Measurements from ENCODE around the gene HSD17B7. TPM values are rescaled to one million over a fixed set of nuclear protein-coding genes. Genes with fewer than 3 reads are reported as not detected.

HSD17B7 gene
- total and polyA plus RNA-seq, 2 experiments from 2014 or later, result 4.0 to 5.5 TPM

GRCh38 chr1:162753001-162753658, 37.4 kb upstream of the HSD17B7 start:
- H3F3A ChIP-seq (ENCODE audit: insufficient read depth), result peaks cover 44% of the 10 kb centered on the region
- no peak overlapping the region for H3K4me2 ChIP-seq (ENCODE audit: unreplicated experiment)
- no peak for DNase-seq
- in situ Hi-C loops (cut with MboI), result no loop called here
- H4K20me1 ChIP-seq (ENCODE audit: insufficient read depth), result no peaks in the 10 kb centered on the region
- no peaks in the 10 kb centered on the region for H3K27me3 ChIP-seq (replicated peaks; ENCODE audit: insufficient read depth)
- 88 to 100% methylated on average over 1 of the region's 1 CpG for WGBS, 2 experiments (ENCODE audit: low coverage in 1 of 2, low lambda C conversion rate in 2 of 2, missing lambda C conversion rate in 2 of 2)
- TF ChIP-seq EZH2 (IDR thresholded peaks at IDR 0.05; ENCODE audit: insufficient read depth, poor library complexity, severe bottlenecking) (no peak), EZH2phosphoT487 (IDR thresholded peaks at IDR 0.05; ENCODE audit: insufficient read depth, low read depth) (no peak)
- H3K4me3 ChIP-seq, result no peak overlapping the region
- H2AFZ ChIP-seq, result no peak overlapping the region
- peaks cover 2% of the 10 kb centered on the region; the same call in 1 of the 2 replicates for H3K9me2 ChIP-seq (ENCODE audit: insufficient read depth)
- no peak overlapping the region for H3K9ac ChIP-seq
- peaks cover 59% of the 10 kb centered on the region for H3K79me2 ChIP-seq (ENCODE audit: insufficient read depth)
- no peaks in the 10 kb centered on the region for H3K9me3 ChIP-seq (ENCODE audit: low read depth)
- peaks cover 46% of the 10 kb centered on the region for H3K4me1 ChIP-seq (ENCODE audit: insufficient read depth)
- H3K36me3 ChIP-seq (ENCODE audit: low read depth), result peaks cover 25% of the 10 kb centered on the region; the same call in 1 of the 2 replicates
- no peak overlapping the region for H3K27ac ChIP-seq

GRCh38 chr1:162753998-162754585, 36.4 kb upstream of the HSD17B7 start:
- no peak for TF ChIP-seq EZH2 (IDR thresholded peaks at IDR 0.05; ENCODE audit: insufficient read depth, poor library complexity, severe bottlenecking)
- no peak for TF ChIP-seq EZH2phosphoT487 (IDR thresholded peaks at IDR 0.05; ENCODE audit: insufficient read depth, low read depth)
- Histone ChIP-seq H3K9me2 (ENCODE audit: insufficient read depth) (peaks cover 2% of the 10 kb centered on the region; the same call in 1 of the 2 replicates), H3K27me3 (replicated peaks; ENCODE audit: insufficient read depth) (no peaks in the 10 kb centered on the region), H3K4me2 (ENCODE audit: unreplicated experiment) (peak overlapping the region; percentile 16), H2AFZ (no peak overlapping the region), H3K36me3 (ENCODE audit: low read depth) (peaks cover 33% of the 10 kb centered on the region), H3F3A (ENCODE audit: insufficient read depth) (peaks cover 51% of the 10 kb centered on the region), H3K27ac (peak overlapping the region; percentile 28), H4K20me1 (ENCODE audit: insufficient read depth) (no peaks in the 10 kb centered on the region), H3K9me3 (ENCODE audit: low read depth) (no peaks in the 10 kb centered on the region), H3K9ac (no peak overlapping the region), H3K4me3 (no peak overlapping the region), H3K79me2 (ENCODE audit: insufficient read depth) (peaks cover 52% of the 10 kb centered on the region), H3K4me1 (ENCODE audit: insufficient read depth) (peaks cover 54% of the 10 kb centered on the region)
- DNase-seq, result peak; percentile 48
- in situ Hi-C loops (cut with MboI), result no loop called here
- 86 to 90% methylated on average over 1 of the region's 1 CpG for WGBS, 2 experiments (ENCODE audit: low coverage in 1 of 2, low lambda C conversion rate in 2 of 2, missing lambda C conversion rate in 2 of 2)

GRCh38 chr1:162755306-162755705, 35.2 kb upstream of the HSD17B7 start:
- Histone ChIP-seq H3K36me3 (ENCODE audit: low read depth) (peaks cover 44% of the 10 kb centered on the region), H3K27ac (0 out of 2 replicates have a peak overlapping the region, but pooled peaks have one; percentile 63), H2AFZ (no peak overlapping the region), H3F3A (ENCODE audit: insufficient read depth) (peaks cover 51% of the 10 kb centered on the region), H3K27me3 (replicated peaks; ENCODE audit: insufficient read depth) (no peaks in the 10 kb centered on the region), H3K79me2 (ENCODE audit: insufficient read depth) (peaks cover 43% of the 10 kb centered on the region), H3K4me3 (no peak overlapping the region), H3K9me2 (ENCODE audit: insufficient read depth) (no peaks in the 10 kb centered on the region), H3K4me2 (ENCODE audit: unreplicated experiment) (no peak overlapping the region), H3K9ac (no peak overlapping the region), H3K9me3 (ENCODE audit: low read depth) (no peaks in the 10 kb centered on the region), H3K4me1 (ENCODE audit: insufficient read depth) (peaks cover 54% of the 10 kb centered on the region), H4K20me1 (ENCODE audit: insufficient read depth) (no peaks in the 10 kb centered on the region)
- in situ Hi-C loops (cut with MboI), result no loop called here
- DNase-seq, result peak; percentile 61
- no peak for TF ChIP-seq EZH2phosphoT487 (IDR thresholded peaks at IDR 0.05; ENCODE audit: insufficient read depth, low read depth)
- no peak for TF ChIP-seq EZH2 (IDR thresholded peaks at IDR 0.05; ENCODE audit: insufficient read depth, poor library complexity, severe bottlenecking)
- 54 to 66% methylated on average over 3 of the region's 3 CpGs for WGBS, 2 experiments (ENCODE audit: low coverage in 1 of 2, low lambda C conversion rate in 2 of 2, missing lambda C conversion rate in 2 of 2)

- H3K4me1 ChIP-seq (ENCODE audit: insufficient read depth), result peaks cover 54% of the 10 kb centered on the region
Measured at GRCh38 chr1:162756523-162756922, 34.0 kb upstream of the HSD17B7 start.

More at GRCh38 chr1:162756523-162756922, 34.0 kb upstream of the HSD17B7 start:
- peak; percentile 82 for DNase-seq
- Histone ChIP-seq H3F3A (ENCODE audit: insufficient read depth) (peaks cover 51% of the 10 kb centered on the region), H3K9ac (no peak overlapping the region), H3K9me2 (ENCODE audit: insufficient read depth) (no peaks in the 10 kb centered on the region), H3K79me2 (ENCODE audit: insufficient read depth) (peaks cover 41% of the 10 kb centered on the region), H3K27me3 (replicated peaks; ENCODE audit: insufficient read depth) (no peaks in the 10 kb centered on the region), H3K27ac (peak overlapping the region; percentile 63), H3K9me3 (ENCODE audit: low read depth) (no peaks in the 10 kb centered on the region), H3K36me3 (ENCODE audit: low read depth) (peaks cover 53% of the 10 kb centered on the region), H3K4me3 (0 out of 2 replicates have a peak overlapping the region, but pooled peaks have one; percentile 18), H3K4me2 (ENCODE audit: unreplicated experiment) (peak overlapping the region; percentile 16), H4K20me1 (ENCODE audit: insufficient read depth) (no peaks in the 10 kb centered on the region), H2AFZ (no peak overlapping the region)
- WGBS, 2 experiments (ENCODE audit: low coverage in 1 of 2, low lambda C conversion rate in 2 of 2, missing lambda C conversion rate in 2 of 2), result 22% methylated on average over 5 of the region's 5 CpGs
- no peak for TF ChIP-seq EZH2 (IDR thresholded peaks at IDR 0.05; ENCODE audit: insufficient read depth, poor library complexity, severe bottlenecking)
- TF ChIP-seq EZH2phosphoT487 (IDR thresholded peaks at IDR 0.05; ENCODE audit: insufficient read depth, low read depth), result no peak
- in situ Hi-C loops (cut with MboI), result no loop called here
